NCI-H446 treated with DMSO at 0.1 percent for 48 hours (cell line): ENCODE measurements around the gene NTF4.
A peak's percentile ranks its signal among the peaks of the same experiment; 100 is the strongest.

Experiments used
- DNase-seq: peaks from one replicate; lab custom pipeline; 2025; lab: John Stamatoyannopoulos, UW

NTF4 gene, protein sequence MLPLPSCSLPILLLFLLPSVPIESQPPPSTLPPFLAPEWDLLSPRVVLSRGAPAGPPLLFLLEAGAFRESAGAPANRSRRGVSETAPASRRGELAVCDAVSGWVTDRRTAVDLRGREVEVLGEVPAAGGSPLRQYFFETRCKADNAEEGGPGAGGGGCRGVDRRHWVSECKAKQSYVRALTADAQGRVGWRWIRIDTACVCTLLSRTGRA

DNA sequence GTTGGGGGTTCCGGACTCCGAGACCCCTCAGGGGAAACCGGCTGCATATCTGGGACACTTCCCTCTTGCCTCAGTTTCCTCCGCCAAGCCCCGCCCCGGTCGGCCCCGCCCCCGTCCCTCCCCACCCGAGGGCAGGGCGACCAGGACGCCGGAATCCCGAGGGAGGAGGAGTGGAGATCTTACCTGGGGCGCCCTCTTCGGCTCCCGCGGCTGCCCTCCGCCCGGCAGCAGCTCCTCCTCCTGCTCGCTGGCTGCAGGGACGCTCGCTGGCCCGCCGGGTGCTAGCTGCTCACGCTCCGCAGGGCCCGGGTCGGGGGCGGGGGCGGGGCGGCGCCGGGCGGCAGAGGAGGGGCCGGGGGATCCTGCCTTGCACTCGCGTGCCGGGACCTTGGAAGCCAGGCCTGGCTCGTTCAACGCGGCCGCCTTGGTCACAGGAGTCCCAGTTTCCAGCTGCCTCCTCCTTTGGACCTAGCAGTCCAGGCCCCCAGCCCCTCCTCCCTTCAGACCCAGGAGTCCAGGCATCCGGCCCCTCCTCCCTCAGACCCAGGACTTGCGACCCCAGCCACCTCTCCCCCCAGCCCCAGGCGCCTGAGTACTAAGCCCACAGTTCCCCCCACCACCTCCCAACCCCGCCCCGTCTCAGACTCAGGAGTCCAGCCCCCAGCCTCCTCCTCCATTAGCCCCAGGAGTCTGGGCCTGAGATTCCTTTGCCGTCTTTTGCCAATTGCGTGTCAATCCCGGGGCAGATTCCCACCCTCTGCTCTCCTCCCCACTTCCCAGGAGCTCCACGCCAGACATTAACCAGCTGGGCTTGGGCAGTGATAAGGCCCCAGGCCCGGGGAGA lies at the start of gene NTF4:
Gene NTF4 (minus strand): TSS at position 51 of the 844 bp plus-strand sequence. CDS start 2,821 bp downstream, outside the sequence.
- DNase-seq = no peak

DNA sequence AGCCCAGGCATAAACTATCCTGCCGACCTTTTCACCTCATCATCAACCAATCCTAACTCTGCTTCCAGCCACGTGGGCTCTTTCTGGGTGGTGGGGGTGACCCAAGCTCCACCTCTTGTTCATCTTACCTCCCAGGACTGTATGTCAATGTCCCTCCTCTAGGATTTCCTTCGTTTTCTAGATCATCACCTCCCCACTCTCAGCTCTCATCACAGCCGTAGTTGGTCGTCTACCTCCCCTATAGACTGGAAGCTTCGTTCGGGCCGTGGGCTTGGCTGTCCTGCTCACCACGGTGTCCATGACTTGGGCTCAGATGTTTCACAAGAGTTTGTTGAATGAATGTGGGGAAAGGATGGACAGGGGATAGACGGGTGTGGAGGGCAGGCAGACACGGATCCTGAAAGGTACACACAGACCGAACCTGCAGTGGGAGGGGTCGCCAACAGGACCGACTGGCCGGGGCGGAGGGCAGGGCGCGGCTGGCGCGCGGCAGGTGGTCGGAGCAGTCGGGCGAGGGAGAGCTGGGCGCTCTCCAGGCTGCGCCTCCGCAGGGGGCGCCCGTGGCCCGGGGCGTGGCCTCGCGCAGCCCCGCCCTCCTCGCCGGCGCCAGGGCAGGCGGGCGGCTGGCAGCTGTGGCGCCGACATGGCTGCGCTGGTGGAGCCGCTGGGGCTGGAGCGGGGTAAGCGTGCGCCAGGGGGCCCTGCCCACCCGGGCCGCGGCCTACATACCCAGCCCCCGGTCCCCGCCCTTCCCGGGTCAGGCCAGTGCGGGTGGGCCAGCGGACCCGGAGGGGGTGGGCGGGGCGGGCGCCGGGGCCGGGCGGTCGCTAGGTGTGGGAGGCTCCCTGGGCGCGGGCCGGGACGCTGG lies 49.4 kb upstream of the NTF4 start, which contains the start of gene LIN7B:
Gene LIN7B (plus strand): TSS at position 609 of the 868 bp plus-strand sequence. CDS start 35 bp downstream, at position 644.
- peak; percentile 54 for DNase-seq

DNA sequence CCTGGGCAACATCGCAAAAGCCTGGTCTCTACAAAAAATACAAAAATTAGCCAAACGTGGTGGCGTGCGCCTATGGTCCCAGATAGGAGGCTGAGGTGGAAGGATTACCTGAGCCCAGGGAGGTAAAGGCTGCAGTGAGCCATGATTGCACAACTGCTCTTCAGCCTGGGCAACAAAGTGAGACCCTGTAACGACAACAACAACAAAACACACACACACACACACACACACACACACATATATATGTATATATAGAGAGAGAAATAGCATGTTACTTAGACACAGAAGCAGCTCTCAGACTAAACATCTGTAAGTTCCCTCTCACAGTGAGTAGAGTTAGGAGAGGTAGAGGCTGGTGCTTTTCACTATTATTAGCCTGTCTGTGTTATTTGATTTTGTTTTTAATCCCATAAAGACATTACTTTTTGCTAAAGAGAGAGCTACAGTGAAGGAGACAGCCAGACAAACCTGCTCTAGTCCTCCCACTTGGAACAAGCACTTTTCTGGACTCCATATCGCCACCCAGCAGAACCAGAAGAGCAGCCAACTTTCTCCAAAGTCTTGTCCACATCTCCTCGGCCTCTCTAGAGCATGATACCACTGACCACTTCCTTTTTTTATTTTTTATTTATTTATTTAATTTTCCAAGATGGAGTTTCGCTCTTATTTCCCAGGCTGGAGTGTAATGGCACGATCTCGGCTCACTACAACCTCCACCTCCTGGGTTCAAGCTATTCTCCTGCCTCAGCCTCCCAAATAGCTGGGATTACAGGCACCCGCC lies 46.8 kb upstream of the NTF4 start:
- no peak for DNase-seq

DNA sequence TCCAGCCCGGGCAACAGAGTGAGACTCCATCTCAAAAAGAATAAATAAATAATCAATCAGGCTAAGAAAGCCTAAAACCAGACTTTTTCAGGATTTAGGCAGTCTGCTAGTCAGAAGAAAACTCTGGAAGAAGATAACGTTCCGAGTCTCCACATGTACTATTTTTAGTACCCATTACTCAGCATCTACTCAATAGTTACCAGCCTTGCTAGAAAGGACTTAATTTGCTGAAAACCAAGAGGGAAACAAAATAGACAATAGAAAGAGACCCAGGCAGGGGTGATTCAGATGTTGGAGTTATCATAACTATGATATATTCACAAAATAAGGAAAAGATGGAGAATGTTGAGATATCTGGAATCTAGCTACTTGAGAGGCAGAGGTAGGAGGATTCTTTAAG lies 45.9 kb upstream of the NTF4 start:
- DNase-seq = no peak

DNA sequence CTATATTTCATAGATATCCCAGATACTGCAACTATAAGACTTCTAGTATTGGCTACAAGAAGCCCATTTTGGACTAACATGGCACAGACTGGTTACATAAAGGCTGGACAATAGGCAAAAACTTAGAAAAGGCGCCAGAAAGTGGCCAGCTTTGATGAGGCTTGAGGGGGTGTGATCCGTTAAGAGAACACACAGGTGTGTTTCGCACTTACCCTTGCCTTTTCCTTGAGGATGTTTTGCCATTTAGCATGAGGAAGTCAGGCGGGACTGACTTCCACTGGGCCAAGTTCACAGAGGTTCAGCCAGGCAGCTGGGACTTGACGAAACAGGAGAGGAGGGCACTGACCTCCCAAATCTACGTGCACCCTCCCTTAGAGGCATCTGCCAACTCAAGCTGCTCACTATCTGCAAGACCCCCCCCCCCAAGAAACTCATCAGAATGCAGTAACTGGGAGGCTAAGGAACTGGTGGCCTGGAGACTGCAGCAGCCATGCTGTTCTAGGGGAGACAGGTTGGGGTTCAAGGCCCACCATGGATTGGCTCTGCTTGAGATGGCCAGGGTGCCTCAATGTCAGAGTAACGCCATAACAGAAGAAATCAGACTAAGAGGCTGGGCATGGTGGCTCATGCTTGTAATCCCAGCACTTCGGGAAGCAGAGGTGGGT lies 45.1 kb upstream of the NTF4 start:
- no peak for DNase-seq

DNA sequence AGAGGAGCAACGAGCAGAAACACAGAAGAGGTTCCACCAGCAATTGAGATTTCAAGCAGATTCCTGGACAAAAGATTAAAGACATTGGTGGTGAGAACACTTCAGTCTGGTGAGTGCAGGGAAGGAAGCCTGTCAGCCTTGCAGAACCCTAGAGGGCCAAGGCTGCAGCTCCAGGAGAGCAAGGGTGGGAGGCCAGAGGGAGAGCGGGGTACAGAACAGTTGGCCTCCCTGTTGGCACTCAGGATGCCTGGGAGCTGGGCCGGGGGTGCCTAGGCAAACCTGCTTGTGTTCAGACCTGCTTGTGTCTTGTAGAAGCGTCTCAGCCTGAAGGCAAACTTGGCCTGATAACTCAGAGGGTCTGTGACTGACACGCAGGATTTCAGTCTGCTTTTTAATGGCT lies 44.4 kb upstream of the NTF4 start:
- no peak for DNase-seq

DNA sequence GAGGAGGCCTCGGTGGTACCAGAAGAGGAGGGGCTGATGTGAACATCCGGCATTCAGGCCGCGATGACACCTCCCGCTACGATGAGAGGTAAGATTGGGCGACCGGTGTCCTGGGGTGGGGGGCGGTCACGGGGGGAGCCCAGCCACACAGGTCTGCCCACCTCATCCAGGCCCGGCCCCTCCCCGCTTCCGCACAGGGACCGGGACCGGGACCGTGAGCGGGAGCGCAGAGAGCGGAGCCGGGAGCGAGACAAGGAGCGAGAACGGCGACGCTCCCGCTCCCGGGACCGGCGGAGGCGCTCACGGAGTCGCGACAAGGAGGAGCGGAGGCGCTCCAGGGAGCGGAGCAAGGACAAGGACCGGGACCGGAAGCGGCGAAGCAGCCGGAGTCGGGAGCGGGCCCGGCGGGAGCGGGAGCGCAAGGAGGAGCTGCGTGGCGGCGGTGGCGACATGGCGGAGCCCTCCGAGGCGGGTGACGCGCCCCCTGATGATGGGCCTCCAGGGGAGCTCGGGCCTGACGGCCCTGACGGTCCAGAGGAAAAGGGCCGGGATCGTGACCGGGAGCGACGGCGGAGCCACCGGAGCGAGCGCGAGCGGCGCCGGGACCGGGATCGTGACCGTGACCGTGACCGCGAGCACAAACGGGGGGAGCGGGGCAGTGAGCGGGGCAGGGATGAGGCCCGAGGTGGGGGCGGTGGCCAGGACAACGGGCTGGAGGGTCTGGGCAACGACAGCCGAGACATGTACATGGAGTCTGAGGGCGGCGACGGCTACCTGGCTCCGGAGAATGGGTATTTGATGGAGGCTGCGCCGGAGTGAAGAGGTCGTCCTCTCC lies 43.2 kb upstream of the NTF4 start:
- DNase-seq = no peak

DNA sequence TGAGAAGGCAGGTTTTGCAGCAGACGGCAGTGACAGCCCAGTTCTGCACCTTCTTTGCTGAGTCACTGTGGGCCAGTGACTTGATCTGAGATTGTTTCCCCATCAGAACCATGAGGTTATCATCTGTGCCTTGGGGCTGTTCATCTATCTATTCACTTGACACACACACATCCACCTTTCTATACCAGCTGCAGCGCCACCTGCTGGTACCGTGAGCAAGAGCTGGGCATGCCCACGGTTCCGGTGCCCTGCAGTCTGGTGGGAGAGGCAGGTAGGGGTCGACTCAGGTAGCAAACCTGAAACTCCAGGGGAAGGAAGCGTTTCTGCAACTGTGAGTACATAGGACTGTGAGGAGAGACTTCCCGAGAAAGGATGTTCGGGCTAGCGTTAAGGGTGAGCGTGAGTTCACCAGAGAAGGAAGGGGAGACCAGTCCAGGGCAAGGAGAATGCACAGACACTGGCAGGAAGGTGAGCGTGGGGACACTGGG lies 42.1 kb upstream of the NTF4 start:
- no peak for DNase-seq

DNA sequence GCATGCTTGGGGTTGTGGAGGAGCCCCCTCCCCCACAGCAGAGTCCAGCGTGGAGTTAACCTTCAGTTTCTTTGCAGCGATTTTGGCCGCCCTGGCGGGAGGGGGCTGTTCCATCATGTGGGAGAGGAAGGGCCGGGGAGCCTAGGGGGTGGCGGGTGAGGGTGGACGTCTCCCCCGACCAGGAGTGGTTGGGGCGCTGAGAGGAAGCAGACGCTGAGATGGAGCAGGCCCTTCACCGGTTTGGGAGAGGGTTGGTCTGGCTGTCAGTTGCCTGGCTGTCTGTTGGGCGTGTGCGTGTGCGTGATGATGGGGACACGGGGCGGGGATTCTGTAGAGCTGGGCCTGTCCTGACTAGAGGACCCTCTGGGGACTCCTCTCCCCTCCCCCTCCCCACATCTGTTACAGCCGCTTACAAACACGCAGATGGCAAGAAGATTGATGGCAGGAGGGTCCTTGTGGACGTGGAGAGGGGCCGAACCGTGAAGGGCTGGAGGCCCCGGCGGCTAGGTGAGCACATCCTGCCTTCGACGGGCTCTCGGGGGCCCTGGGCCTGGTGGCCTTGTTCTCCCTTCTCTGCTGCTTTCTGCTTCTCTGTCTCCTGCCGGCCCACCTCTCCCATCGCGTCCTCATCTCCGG lies 39.7 kb upstream of the NTF4 start:
- DNase-seq = no peak

DNA sequence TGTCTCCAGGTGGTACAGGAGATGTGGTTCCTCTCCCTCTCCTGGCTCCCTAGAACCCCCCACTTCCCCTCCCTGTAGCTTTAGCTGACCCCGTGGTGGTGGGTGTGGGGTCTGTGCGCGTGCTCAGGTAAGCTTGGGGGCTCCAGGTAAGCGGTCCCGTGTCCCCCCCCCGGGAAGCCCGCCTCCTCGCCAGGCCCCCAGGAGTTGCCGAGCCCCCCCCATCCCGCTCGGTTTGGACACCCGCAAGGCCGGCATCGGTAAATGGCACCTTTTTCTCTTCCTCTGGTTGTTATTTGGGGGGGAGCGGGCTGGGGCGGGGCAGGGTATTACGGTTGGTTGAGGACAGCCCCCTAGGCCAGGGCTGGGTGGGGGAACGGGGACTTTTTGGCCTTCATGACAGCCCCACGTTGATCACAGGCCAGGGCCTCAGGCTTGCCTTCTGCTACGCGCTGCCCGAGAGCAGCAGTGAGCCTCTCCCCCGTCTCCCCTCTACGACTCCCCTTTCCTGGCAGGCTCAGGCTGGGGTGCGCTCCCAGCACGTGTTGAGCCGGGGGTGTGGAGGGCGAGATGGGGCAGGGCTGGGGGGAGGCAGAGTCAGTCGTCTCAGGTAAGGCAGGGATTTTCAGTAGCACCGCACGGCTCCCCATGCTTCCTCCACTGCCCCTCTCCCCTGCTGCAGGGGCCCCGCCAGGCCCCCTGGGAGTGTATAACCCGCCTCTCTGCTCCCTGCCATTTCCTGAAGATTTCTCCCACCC lies 38.9 kb upstream of the NTF4 start:
- no peak for DNase-seq

DNA sequence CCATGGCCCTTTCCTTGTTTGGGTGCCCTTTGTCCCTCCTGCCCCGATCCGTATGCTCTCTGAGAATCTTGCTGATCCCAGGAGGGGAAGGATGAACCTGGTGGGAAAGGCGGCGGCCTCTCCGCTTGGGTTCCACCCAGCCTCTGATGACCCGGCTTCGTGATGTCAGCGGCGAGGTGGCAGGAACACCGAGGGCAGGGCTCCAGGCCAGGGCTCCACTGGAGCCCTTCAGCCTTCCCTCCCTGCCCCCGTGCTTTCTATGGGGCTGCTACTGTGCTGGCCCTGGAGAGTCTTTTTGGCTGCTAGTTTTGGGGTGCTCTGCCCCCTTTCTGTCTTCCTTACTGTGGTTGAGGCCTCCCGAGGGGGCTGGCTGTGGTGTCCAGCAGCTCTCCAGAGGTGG lies 37.7 kb upstream of the NTF4 start:
- no peak for DNase-seq

DNA sequence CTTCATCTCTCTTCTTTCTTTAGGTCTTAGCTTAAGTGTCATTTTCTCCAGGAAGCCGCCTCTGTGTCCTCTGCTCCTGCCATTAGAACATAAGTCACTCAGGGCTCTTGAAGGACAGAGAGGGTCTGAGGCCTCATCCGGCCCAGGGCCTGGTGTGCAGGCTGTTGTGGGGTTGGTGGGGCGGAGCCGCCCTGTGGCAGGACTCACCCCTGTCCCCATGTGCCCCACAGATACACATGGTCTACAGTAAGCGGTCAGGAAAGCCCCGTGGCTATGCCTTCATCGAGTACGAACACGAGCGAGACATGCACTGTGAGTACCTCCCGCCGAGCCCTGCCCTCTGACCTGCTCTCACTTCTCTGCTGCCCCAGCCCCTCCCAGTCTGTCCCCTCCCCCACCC lies 36.5 kb upstream of the NTF4 start:
- DNase-seq = no peak

DNA sequence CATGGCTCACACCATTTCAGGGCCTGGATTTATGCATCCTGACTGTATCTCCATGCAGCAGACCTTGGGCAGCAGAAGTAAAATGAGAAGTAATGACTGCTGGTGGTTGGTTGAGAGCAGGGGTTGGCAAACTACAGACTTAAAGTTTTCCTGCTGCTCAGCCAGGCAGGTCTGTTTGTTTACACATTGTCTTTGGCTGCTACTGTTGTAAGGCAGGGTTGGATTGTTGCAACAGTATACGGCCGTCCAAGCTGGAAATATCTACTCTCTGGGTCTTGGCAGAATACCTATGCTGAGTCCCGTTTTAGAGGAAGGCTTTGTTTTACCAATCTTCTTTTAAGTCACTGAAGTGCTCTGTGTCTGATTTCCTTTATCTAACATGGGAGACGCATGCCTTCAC lies 34.2 kb upstream of the NTF4 start:
- no peak for DNase-seq

DNA sequence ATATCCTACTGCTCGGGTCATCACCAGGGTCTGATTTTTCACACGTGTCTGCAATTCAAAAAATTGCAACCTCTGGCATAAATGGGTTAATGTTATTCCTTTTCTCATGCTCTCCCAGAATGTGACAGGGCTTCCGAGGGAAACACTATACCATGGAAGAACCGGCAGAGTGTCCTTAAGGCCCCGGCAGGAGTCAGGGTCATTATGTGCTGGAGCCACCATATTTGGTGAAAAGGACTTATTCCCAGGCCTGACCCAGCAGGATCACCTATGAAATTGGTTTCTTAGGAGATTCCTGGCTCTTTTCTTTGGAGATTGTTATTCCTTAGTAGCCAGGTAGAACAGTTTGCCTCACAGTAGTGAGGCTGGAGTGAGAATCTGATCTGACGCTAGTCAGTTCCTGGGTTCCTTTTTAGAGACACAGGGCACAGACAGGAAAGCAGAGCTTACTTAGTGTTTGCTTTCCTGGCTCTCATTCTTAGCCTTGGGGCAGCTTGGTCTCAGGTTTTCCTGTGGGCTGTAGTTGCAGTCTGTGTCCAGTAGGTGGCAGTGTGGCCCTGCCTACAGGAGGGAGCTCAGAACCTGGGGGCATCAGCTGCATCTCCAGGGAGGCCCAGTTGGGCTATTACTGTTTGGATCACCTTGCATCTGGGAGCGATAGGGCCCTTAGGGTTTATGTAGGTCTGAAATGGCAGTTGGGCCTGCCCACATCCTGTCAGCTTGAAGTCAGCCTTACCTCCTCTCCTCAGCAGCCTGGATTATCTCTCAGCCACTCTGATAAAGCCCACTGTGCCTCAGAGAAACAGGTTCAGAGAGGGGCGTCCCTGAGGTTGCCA lies 33.1 kb upstream of the NTF4 start:
- DNase-seq = peak; percentile 42

DNA sequence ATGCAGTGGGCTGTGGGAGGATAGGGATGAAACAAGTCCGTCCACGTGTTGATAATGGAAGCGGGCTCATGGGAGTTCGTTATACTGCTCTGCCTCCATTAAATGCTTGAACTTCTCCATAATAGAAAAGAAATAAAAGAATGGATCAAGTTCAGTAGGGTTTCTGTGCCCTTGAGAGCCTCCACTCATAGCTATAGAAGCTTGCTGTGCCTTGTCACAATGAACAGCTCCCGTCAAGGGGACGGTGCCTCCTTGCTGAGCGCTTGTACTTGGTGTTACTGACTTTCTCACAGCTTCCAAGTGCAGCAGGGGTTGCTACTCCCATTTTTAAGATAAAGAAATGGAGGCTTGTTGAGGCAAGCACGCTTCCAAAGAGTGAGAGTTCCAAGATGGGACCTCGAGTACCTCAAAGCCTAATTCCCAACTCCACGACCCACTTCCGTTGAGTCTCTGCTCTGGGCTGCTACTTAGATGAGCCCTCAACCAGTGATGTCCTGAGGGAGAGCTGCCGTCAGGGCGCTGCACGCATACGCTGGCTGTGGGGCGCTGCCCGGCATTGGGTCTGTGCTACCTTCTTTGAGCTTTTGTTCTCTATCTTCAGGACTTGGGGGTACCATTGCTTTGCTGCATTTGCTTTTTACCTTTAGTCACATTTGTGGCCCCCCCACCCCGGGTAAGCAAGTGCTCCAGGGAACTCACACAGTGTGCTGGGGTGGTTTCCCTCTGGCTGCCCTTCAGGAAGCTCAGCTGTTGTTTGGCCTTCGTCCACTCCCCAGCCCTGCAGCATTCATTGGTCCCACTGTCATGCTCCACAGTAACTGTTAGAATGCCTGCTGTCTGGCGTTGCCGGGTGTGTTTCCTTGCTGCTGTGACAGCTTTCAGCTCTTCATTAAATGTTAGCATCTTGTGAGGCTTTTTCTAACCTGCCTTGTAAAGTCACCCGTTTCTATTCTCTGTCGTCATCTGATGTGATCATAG lies 30.2 kb upstream of the NTF4 start:
- no peak for DNase-seq

DNA sequence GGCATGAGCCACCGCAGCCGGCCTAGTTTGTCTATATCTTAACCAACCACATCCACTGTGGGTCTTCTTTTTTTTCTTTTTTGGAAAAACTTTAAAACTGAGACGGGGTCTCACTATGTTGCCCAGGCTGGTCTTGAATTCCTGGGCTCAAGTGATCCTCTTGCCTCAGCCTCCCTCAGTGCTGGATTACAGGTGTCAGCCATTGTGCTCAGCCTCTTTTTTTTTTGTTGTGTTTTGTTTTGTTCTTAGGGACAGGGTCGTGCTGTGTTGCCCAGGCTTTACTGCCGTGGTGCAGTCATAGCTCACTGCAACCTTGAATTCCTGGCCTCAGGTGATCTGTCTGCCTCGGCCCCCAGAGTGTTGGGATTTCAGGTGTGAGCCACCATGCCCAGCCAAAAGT lies 28.1 kb upstream of the NTF4 start:
- DNase-seq = no peak
